HepG2 (cell line): Measurements from ENCODE around the gene DRC7. TPM values are rescaled to one million over a fixed set of nuclear protein-coding genes. Genes with fewer than 3 reads are reported as not detected.
A peak's percentile ranks its signal among the peaks of the same experiment; 100 is the strongest.

Experiments used
- ATAC-seq: fragments of 200-7000 bp; cut with Tn5 transposase; 3 replicates; pipeline ENCODE4 v1.9.1; 2020; ENCODE audit warnings: mild to moderate bottlenecking, moderate library complexity
- BruUV-seq: library from RNA; stranded (reverse); fragments of 400-500 nt; replicated peaks from 2 replicates; lab custom pipeline; 2021; lab: Mats Ljungman, UMichigan
- CTCF ChIA-PET: fragments of 300-600 bp; formaldehyde crosslinking; extraction: SDS; loops from one replicate; lab custom pipeline; 2021; ENCODE audit warnings: low total read pairs, inconsistent platforms, low intra/inter-chr PET ratio; lab: Yijun Ruan, JAX
- POLR2A ChIA-PET: fragments of 350-600 bp; sonication (Branson Sonifier 250); formaldehyde crosslinking; loops from one replicate; lab custom pipeline; 2020; ENCODE audit warnings: antibody characterized with exemption, inconsistent platforms; lab: Yijun Ruan, JAX
- DNase-seq: peaks from one replicate; pipeline ENCODE4 v3.0.0-alpha.2; 2015; ENCODE audit warnings: low spot score
- FAIRE-seq: peaks from 3 replicates; lab custom pipeline; 2011; peaks lifted over from hg19 to GRCh38; lab: Jason Lieb, UNC
- H2AFZ ChIP-seq: one replicate; pipeline ENCODE4 v1.6.1; 2011; ENCODE audit warnings: low read length, inconsistent platforms
- H3K27ac ChIP-seq: fragments of 300-600 bp; 3 replicates; pipeline ENCODE4 v1.8.0; 2011; ENCODE audit warnings: mixed run types, mild to moderate bottlenecking, mixed read lengths, low read length, inconsistent platforms; ENCODE audit not compliant: insufficient read depth; ENCODE audit errors: extremely low read length
- H3K27me3 ChIP-seq, 2 experiments: fragments of 200-600 bp in 1 of 2; 2 replicates in 1 of 2; 3 replicates in 1 of 2; pipeline versions ENCODE4 v1.6.0 to v1.8.0; 2011; ENCODE audit warnings: low read length in 2 of 2, mild to moderate bottlenecking in 2 of 2, moderate library complexity in 2 of 2, inconsistent platforms in 1 of 2; ENCODE audit not compliant: insufficient read depth in 2 of 2, control insufficient read depth in 1 of 2
- H3K36me3 ChIP-seq, 2 experiments: fragments of 200-600 bp in 1 of 2; replicated peaks in 1 of 2; 2 replicates in 1 of 2; 3 replicates in 1 of 2; pipeline versions ENCODE4 v1.5.1 to v1.8.0; 2011; ENCODE audit warnings: low read length in 2 of 2, inconsistent platforms in 1 of 2; ENCODE audit not compliant: insufficient read depth in 2 of 2, control insufficient read depth in 1 of 2
- H3K4me1 ChIP-seq: 2 replicates; pipeline ENCODE4 v1.5.1; 2012; ENCODE audit warnings: low read length, inconsistent platforms; ENCODE audit not compliant: insufficient read depth
- H3K4me2 ChIP-seq: 2 replicates; pipeline ENCODE4 v1.6.0; 2011; ENCODE audit warnings: low read depth, low read length, inconsistent platforms
- H3K4me3 ChIP-seq, 3 experiments: fragments of 200-600 bp in 1 of 3; sonication (generic), shearing (Covaris generic) in 1 of 3; replicated peaks in 1 of 3; 2 replicates each; pipeline ENCODE4 v1.5.1; 2011 to 2016; ENCODE audit warnings: low read length in 3 of 3, inconsistent platforms in 2 of 3, low read depth in 2 of 3, mild to moderate bottlenecking in 2 of 3, control low read depth in 1 of 3, mixed read lengths in 1 of 3; ENCODE audit not compliant: insufficient read depth in 1 of 3
- H3K79me2 ChIP-seq: one replicate; pipeline ENCODE4 v1.6.1; 2011; ENCODE audit warnings: low read length, inconsistent platforms; ENCODE audit not compliant: insufficient read depth
- H3K9ac ChIP-seq: 2 replicates; pipeline ENCODE4 v1.6.0; 2011; ENCODE audit warnings: mild to moderate bottlenecking, low read depth, low read length, inconsistent platforms; ENCODE audit not compliant: insufficient read depth
- H3K9me3 ChIP-seq: 2 replicates; pipeline ENCODE4 v1.5.1; 2012; ENCODE audit warnings: mild to moderate bottlenecking, low read length
- H4K20me1 ChIP-seq: 2 replicates; pipeline ENCODE4 v1.6.0; 2011; ENCODE audit warnings: inconsistent platforms, mild to moderate bottlenecking, low read length, moderate library complexity; ENCODE audit not compliant: insufficient read depth
- EED ChIP-seq: sonication (generic); formaldehyde crosslinking; IDR thresholded peaks from 2 replicates; pipeline ENCODE4 v1.5.0; 2020; ENCODE audit warnings: mild to moderate bottlenecking, missing genetic modification reagents
- HINFP ChIP-seq: sonication (generic); formaldehyde crosslinking; IDR thresholded peaks from 2 replicates; pipeline ENCODE4 v1.4.0; 2020; ENCODE audit warnings: low read depth, mild to moderate bottlenecking, missing genetic modification reagents
- NFKB2 ChIP-seq: sonication (generic); formaldehyde crosslinking; IDR thresholded peaks from 2 replicates; pipeline ENCODE4 v1.4.0; 2020; ENCODE audit warnings: missing genetic modification reagents, borderline replicate concordance
- PAWR ChIP-seq: sonication (generic); formaldehyde crosslinking; IDR thresholded peaks from 2 replicates; pipeline ENCODE4 v1.4.0; 2020; ENCODE audit warnings: missing genetic modification reagents, mild to moderate bottlenecking, borderline replicate concordance
- POLR2A ChIP-seq, 2 experiments: IDR thresholded peaks; 2 replicates each; pipeline ENCODE4 v1.6.1; 2011; ENCODE audit warnings: low read depth in 2 of 2, low read length in 2 of 2, mild to moderate bottlenecking in 1 of 2, moderate library complexity in 1 of 2; ENCODE audit not compliant: insufficient read depth in 1 of 2
- ZBTB33 ChIP-seq: sonication (generic); formaldehyde crosslinking; IDR thresholded peaks from 2 replicates; pipeline ENCODE4 v1.4.0; 2020; ENCODE audit warnings: missing genetic modification reagents
- ZNF207 ChIP-seq: fragments of 450-650 bp; IDR thresholded peaks from 2 replicates; pipeline ENCODE4 v1.6.1; 2016; ENCODE audit warnings: antibody characterized with exemption, borderline replicate concordance
- ZNF709 ChIP-seq: sonication (generic); formaldehyde crosslinking; IDR thresholded peaks from 2 replicates; pipeline ENCODE4 v1.5.0; 2020; ENCODE audit warnings: mild to moderate bottlenecking, missing genetic modification reagents
- ZNF777 ChIP-seq: sonication (generic); formaldehyde crosslinking; IDR thresholded peaks from 2 replicates; pipeline ENCODE4 v1.4.0; 2020; ENCODE audit warnings: missing genetic modification reagents
- WGBS: methylation state at CpG from one replicate; pipeline ENCODE4 v1.1.6; 2017; ENCODE audit warnings: low lambda C conversion rate; 5-methylcytosine and 5-hydroxymethylcytosine counted together
- in situ Hi-C: cut with HindIII; loops from 2 replicates; pipeline ENCODE4 v1.10.0; 2017; ENCODE audit warnings: low pct_unique_long_range_greater_than_20kb; ENCODE audit not compliant: extremely low pct_ligation_motif_present
- intact Hi-C: fragments of 100-400 bp; cut with micrococcal nuclease; formaldehyde crosslinking; loops from one replicate; pipeline ENCODE4 v1.10.0; 2022; ENCODE audit not compliant: unreplicated experiment
- polyA plus RNA-seq, 8 experiments: library from polyadenylated mRNA; depleted of rRNA in 3 of 8; stranded (reverse) in 7 of 8; unstranded in 1 of 8; fragments of >200 nt; fragmentation: Illumina TruSeq in 4 of 8; extraction: Trizol in 4 of 8; gene quantifications; 2 replicates each; pipeline versions ENCODE4 v1.2.1 to v1.2.3, GENCODE V29; 2011 to 2016; ENCODE audit warnings: low read depth in 4 of 8, missing spikeins in 1 of 8, mixed read lengths in 1 of 8; ENCODE audit not compliant: insufficient read depth in 1 of 8
- total RNA-seq, 5 experiments: library from RNA; depleted of rRNA; stranded (reverse); fragments of >200 nt; fragmentation: Illumina TruSeq; extraction: Trizol; gene quantifications; 2 replicates each; pipeline ENCODE4 v1.2.3, GENCODE V29; 2016; ENCODE audit warnings: low read depth in 1 of 5
- TF ChIP-seq, protein P1 (sequence below), 2 experiments: sonication (generic) in 1 of 2; formaldehyde crosslinking in 1 of 2; IDR thresholded peaks; 2 replicates each; pipeline versions ENCODE4 v1.5.1 to v1.6.1; 2011 to 2020; ENCODE audit warnings: borderline replicate concordance in 1 of 2, low read depth in 1 of 2, low read length in 1 of 2, mild to moderate bottlenecking in 1 of 2, missing genetic modification reagents in 1 of 2, moderate library complexity in 1 of 2
- TF ChIP-seq, protein P2 (sequence below): IDR thresholded peaks from 2 replicates; pipeline ENCODE4 v1.6.1; 2016; ENCODE audit warnings: missing compliant biosample characterization, missing genetic modification reagents, borderline replicate concordance
- TF ChIP-seq, protein P3 (sequence below): sonication (generic); formaldehyde crosslinking; IDR thresholded peaks from 2 replicates; pipeline ENCODE4 v1.8.0; 2023; ENCODE audit warnings: mild to moderate bottlenecking, missing genetic modification reagents

Gene DRC7
- total and polyA plus RNA-seq, 2 of the 13 experiments (the other 11 are each of a cell fraction or from before 2014, with no cell fraction given), result 2.7 to 3.4 TPM

DNA sequence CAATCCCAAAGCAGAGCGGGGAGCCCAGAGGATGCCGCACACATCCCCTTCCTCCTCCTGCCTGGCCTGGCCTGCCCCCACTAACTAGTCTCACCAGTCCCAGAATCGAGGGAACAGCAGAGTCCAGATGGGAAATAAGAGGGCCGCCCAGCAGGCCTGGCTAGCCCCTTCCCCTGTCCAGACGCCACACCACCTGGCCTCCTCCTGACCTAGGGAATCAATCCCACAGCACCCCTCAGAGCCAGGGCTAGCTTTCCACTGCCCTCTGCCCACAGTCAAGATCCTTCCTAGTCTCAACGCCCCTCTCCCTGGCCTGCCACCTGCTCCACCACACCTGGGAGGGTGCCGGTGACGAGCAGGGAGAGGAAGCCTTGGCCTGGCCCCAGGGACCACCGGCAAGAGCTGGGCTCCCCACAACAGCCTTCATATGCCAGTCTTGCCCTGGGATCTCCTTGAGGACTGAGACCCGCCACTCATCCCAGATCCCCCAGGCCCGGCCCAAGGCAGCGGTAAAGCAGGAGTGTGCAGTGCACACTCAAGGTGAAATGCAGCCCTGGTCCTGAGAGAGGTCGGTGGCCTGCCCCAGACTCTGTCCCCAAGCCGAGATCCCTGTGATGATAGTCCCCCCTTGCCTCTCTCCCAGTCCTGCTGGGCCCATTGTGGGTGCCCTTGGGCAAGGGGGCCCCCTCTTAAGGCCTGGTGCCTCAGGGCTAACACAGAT is 68.8 kb downstream of the DRC7 start:
- H3K4me1 ChIP-seq, result no peaks in the 10 kb centered on the region
- no peaks in the 10 kb centered on the region for H3K27me3 ChIP-seq
- no peak overlapping the region for H3K4me3 ChIP-seq
- DNase-seq (no peak), FAIRE-seq (no peak), ATAC-seq (no peak)
- H3K9me3 ChIP-seq, result no peaks in the 10 kb centered on the region
- H3K79me2 ChIP-seq, result no peaks in the 10 kb centered on the region
- H3K9ac ChIP-seq, result no peak overlapping the region
- WGBS, result 93% methylated on average over 12 of the region's 14 CpGs
- intact Hi-C loops (no loop called here), in situ Hi-C loops (no loop called here)
- peaks cover 22 to 61% of the 10 kb centered on the region in 2 experiments for H3K36me3 ChIP-seq
- no peak overlapping the region for H3K4me2 ChIP-seq
- no peak overlapping the region for H3K27ac ChIP-seq
- no peaks in the 10 kb centered on the region for H4K20me1 ChIP-seq
- CTCF ChIA-PET, result no interaction called here
- H2AFZ ChIP-seq, result no peak overlapping the region
- POLR2A ChIA-PET, result interaction anchor here (1.5 kb wide), 1 partner anchor 19 kb away, joined by 5 read pairs; no protein-coding TSS in a partner anchor
- no TSS peak for BruUV-seq
- TF ChIP-seq ZNF207, result no peak
- TF ChIP-seq NFKB2 (CRISPR knock-in tag), result no peak
- TF ChIP-seq, protein P1, sequence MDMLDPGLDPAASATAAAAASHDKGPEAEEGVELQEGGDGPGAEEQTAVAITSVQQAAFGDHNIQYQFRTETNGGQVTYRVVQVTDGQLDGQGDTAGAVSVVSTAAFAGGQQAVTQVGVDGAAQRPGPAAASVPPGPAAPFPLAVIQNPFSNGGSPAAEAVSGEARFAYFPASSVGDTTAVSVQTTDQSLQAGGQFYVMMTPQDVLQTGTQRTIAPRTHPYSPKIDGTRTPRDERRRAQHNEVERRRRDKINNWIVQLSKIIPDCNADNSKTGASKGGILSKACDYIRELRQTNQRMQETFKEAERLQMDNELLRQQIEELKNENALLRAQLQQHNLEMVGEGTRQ (IDR thresholded peaks at IDR 0.05; ENCODE audit: low read depth, low read length), result no peak
- TF ChIP-seq, protein P1 (CRISPR knock-in tag; IDR thresholded peaks at IDR 0.05; ENCODE audit: borderline replicate concordance), result no peak
- no peak for TF ChIP-seq ZNF777 (CRISPR knock-in tag)
- TF ChIP-seq PAWR (CRISPR knock-in tag), result no peak
- 0 out of 2 replicates have a peak, but pooled peaks have one; percentile 66 for TF ChIP-seq EED (CRISPR knock-in tag)
- TF ChIP-seq ZNF709 (CRISPR knock-in tag), result 0 out of 2 replicates have a peak, but pooled peaks have one; percentile 2
- 0 out of 4 replicates have a peak, but pooled peaks of 1 of the 2 experiments have one; percentile 18 for TF ChIP-seq POLR2A (IDR thresholded peaks at IDR 0.05; ENCODE audit: insufficient read depth in 1 of 2, low read depth in 2 of 2, low read length in 2 of 2)
- no peak for TF ChIP-seq HINFP (CRISPR knock-in tag)
- TF ChIP-seq, protein P2, sequence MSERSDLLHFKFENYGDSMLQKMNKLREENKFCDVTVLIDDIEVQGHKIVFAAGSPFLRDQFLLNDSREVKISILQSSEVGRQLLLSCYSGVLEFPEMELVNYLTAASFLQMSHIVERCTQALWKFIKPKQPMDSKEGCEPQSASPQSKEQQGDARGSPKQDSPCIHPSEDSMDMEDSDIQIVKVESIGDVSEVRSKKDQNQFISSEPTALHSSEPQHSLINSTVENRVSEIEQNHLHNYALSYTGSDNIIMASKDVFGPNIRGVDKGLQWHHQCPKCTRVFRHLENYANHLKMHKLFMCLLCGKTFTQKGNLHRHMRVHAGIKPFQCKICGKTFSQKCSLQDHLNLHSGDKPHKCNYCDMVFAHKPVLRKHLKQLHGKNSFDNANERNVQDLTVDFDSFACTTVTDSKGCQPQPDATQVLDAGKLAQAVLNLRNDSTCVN (CRISPR knock-in tag), result no peak
- TF ChIP-seq ZBTB33 (CRISPR knock-in tag), result no peak
- TF ChIP-seq, protein P3, sequence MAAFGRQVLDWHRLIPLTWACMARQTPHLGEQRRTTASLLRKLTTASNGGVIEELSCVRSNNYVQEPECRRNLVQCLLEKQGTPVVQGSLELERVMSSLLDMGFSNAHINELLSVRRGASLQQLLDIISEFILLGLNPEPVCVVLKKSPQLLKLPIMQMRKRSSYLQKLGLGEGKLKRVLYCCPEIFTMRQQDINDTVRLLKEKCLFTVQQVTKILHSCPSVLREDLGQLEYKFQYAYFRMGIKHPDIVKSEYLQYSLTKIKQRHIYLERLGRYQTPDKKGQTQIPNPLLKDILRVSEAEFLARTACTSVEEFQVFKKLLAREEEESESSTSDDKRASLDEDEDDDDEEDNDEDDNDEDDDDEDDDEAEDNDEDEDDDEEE (CRISPR knock-in tag), result no peak
